ENCODE data around the gene PITPNC1.
"Not testable (repeated sequence)": the region's sequence is repeated elsewhere in the genome, so short reads cannot be mapped to it uniquely, and the experiment has no call there.

DNA sequence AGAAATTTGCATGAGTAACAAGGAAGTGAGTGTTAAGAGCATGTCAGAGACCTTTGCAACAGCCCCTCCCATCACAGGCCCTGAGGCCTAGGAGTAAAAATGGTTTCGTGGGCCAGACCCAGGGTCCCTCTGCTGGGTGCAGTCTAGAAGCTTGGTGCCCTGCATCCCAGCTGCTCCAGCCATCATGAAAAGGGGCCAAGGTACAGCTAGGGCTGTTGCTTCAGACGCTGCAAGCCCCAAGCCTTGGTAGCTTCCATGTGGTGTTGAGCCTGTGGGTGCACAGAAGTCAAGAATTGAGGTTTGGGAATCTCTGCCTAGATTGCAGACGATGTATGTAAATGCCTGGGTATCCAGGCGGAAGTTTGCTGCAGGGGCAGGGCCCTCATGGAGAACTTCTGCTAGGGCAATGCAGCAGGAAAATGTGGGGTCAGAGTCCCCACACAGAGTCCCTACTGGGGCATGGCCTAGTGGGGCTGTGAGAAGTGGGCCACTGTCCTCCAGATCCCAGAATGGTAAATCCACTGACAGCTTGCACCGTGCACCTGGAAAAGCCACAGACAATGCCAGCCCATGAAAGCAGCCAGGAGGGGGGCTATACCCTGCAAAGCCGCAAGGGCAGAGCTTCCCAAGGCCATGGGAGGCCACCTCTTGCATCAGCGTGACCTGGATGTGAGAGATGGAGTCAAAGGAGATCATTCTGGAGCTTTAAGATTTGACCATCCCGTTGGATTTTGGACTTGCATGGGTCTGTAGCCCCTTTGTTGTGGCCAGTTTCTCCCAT is 45.5 kb upstream of the PITPNC1 start:
- TF ChIP-seq, protein P1, sequence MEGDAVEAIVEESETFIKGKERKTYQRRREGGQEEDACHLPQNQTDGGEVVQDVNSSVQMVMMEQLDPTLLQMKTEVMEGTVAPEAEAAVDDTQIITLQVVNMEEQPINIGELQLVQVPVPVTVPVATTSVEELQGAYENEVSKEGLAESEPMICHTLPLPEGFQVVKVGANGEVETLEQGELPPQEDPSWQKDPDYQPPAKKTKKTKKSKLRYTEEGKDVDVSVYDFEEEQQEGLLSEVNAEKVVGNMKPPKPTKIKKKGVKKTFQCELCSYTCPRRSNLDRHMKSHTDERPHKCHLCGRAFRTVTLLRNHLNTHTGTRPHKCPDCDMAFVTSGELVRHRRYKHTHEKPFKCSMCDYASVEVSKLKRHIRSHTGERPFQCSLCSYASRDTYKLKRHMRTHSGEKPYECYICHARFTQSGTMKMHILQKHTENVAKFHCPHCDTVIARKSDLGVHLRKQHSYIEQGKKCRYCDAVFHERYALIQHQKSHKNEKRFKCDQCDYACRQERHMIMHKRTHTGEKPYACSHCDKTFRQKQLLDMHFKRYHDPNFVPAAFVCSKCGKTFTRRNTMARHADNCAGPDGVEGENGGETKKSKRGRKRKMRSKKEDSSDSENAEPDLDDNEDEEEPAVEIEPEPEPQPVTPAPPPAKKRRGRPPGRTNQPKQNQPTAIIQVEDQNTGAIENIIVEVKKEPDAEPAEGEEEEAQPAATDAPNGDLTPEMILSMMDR (IDR thresholded peaks at IDR 0.05) = not testable (repeated sequence)
- TF ChIP-seq POLR2A (IDR thresholded peaks at IDR 0.05) = not testable (repeated sequence)

Data from uterus (tissue), 2 donors.